ENCODE measurements around the gene TGFBR3.

Gene TGFBR3

DNA sequence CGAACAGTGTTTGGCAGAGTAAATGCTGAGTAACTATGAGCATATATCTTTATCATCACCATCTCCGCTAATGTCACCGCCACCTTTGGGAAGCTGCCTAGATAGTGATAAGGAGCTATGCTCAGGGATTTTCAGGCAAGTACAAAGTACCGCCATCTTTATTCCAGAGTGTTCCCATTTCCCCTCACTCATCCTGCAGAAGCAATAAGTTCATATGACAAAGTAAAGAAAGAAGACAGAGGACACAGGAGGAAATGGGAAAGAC is 89.6 kb downstream of the TGFBR3 start:
- no peak for FAIRE-seq

DNA sequence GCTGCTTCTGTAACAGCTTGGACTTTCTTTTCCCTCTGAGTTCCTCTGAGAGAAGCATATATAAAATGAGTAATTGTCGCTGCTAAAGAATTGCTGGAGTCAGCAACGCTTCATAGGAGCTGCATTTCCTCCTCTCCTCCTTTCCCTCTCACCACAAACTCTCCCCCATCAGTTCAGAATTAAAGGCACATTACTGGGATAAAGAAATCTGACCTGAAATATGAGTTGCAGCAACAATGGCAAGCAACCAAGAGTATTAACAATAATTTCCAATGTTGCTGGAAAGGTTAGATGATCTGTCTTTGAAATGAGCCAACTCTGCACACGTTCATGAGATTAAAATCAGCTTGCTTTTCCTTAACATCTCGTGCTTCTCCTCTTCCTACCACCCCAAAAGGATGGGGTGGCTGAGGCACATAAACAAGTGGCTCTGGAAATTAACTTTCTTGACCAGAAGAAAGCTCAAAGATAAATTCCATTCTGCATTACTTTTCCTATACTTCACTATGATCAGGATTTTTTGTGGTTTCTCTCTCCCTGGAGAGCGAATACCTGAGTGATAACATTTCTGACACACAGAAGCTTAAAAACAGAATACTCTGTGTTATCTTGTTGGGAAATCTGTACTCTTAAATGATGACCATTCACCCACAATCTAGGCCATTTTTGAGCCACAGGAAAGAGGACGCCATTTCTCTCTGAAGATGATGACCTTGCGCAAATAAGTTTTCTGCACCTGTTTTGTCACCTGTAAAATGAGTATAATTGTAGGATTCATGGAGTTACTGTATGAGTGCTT is 90.2 kb downstream of the TGFBR3 start:
- no peak for FAIRE-seq

DNA sequence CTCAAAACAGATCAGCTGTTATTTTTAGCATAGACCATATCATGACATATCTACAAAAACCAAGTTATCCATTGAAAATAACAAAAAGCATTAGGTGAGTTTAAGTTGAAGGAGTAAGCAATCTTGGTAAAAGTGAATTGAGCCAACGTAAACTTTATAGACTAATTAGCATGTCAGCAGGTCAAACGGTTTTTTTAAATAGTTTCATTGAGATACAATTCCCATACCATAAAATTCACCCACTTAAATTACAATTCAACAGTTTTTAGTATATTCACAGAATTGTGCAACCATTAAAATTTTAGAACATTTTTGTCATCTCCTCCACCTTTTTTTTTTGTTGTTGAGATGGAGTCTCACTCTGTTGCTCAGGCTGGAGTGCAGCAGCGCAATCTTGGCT is 92.1 kb downstream of the TGFBR3 start:
- FAIRE-seq = no peak

DNA sequence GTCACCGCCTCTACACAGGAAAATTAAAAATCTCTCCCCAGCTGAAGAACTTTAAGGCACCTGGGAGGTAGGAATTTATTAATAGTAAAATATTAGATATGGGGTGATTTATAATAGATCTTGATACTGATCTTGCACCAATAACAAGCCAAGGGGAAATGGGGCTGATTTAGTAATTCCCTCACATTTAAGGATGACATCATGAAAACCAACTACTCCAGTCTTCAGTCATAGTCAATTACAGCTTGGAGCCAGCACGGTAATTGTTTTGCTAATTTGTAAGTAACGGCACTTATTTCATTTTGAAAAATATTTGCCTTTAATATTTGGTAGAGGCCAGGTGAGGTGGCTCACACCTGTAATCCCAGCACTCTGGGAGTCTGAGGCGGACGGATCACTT is 92.8 kb downstream of the TGFBR3 start:
- FAIRE-seq = no peak

DNA sequence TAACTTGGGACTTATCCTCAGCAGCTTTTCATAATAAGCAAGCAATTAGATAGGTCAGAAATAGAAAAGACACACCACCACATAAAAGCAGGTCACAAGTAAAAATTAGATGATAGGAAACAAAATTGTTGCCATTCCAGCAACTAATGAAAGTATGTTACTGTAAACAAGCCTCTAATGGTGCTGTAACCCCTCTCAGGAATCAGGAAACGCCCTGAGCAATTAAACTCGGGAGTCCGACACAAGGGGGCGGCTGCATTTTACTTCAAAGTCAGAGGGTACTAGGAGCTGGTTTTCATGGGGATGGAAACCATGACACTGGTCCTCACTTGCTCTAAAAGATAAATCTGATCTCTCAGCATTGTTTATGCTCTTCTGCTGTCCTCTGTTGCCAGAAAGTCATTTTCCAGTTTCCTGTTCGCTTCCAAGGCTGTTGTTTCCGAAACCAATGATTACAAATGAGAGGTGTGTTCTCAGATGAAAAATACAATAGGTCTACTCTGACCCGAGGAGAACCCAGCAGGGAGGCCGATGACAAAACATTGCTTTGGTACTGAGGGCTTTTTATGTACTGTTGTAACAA is 93.4 kb downstream of the TGFBR3 start:
- no peak for FAIRE-seq

DNA sequence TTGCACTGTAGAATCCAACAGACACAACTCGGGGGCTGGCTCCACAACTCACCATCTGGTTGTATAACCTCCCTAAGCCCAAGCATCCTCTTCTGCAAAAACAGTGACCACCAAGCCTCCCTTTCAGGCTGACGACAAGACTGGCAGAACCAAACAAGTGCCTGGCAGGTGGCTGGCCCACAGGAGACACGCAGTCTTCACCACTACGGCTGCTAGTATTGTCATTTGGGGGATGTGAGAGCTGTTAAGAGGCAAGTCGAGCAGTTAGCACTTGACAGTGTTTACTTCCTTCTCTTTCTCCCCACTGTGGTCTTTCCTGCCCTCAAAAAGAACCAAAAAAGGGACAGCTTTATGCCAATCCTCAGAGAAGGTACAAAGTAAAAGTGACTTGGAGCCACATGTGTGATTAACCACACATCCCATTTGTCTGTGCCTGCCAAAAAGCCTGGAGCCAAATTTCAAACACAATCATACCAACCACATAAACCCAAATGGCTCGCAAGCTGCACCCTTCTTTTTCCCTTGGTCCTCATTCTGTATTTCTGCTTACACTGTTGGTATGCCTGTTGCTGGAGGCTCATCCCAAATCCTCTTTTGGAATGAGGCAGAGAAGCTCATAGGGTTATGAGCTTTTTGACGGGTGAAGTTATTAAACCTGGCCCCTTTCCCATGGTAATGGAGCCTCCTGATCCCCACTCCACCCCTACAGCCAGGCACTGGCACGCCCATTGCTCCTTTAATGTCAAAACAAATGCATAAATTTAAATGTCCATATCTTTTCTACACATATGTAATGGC is 94.1 kb downstream of the TGFBR3 start:
- FAIRE-seq = no peak

DNA sequence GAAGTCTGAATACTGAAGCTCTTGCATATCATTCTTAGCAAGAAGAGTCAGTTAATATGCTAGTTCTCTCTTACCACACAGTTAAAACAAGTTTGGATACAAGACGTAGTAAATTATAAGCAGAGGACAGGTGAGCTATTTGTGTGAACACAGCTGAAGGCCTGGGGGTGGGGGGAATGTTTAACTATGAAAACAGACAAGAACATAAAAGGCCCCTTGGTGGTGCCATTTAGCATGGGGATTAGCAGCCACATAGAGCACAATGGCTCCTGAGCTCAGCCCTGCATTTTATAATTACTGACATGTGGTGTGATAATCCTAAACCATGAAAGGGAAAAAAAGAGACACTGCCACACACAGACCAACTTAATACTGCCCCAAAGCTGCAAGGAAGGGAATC is 94.8 kb downstream of the TGFBR3 start:
- FAIRE-seq = no peak

DNA sequence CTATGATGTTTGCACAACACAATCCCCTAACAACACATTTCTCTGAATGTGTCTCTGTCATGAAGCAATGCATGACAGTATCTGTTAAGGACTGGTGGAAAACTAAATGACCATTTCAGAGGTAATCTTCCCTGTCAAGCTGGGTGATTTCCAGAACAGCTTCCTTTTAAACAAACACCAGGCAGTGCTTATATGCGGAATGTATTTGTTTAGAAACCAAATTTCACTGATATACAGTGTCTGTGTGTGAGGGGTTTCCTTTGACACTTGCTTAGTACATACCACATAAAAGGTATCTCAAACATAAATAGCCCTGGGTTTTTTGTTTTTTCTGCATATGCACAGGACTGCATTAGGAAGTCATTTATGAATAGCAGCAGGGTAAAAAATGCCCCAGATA is 95.6 kb downstream of the TGFBR3 start:
- FAIRE-seq = no peak

DNA sequence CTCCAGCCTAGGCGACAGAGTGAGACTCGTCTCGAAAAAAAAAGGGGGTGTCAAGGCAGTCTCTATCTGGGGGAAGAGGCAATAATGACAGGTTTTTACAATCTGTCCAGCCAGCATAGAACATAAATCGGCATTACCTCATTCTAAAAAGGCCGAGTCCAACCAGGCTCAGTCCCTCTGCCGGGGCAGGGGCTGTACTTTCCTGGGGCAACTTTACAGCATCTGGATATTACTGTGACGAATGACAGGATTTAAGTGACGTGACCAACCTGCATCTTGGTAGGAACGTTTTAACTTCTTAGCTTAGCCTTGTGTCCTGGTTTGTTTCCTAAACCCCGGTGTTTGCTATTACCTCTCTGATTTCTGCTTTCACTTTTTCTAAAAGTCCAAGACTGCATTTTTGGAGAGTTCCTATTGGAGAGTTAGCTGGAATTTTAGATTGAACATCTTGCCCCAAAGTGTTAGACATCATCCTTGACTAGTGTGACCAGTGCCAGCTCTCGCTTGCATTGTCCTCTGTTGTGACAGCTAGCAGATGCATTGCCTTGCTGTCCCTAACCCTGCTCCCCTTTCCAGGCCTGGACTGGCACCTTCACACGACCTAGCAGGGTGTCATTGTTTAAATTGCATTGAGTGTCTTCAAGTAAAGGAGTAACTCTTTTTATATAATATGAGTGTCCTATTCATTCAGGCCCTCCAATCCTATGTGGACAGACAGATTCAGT is 96.5 kb downstream of the TGFBR3 start:
- no peak for FAIRE-seq

DNA sequence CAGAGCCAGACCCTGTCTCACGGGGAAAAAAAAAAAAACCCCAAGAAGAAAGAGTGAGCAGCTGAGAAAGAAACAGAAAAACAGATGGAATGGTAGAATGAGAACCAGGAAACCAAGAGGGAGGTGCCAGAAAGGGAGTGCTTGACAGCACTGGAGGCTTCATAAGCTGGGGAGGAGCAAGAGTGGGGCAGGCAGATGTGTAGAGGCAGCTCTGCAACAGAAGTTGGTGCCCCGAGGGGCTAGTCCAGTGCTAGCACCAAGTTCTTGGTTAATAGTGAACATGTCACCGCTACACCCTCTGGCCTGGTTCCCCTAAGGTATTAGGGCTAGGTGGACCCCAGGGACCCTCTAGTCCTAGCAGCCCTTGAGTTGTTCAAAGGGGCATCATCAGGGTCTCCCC is 98.0 kb downstream of the TGFBR3 start:
- FAIRE-seq = no peak

DNA sequence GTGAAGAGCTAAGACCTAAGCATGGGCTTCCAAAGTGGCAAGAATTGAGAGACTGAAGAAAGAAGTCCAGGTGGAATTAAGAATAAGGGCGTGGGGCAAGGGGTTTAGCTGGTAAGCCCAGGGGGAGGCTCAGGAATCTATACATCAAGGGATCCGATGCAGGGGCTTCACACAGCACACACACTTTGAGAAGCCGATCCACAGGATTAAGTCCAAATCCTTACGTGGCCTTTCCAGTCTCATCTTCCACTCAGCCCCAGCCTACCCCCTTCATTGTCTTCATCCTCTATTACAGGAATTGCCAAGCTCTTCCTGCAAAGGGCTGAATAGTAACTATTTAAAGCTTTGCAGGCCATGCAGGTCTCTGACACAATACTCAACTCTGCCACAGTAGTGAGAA is 101.3 kb downstream of the TGFBR3 start:
- FAIRE-seq = no peak

DNA sequence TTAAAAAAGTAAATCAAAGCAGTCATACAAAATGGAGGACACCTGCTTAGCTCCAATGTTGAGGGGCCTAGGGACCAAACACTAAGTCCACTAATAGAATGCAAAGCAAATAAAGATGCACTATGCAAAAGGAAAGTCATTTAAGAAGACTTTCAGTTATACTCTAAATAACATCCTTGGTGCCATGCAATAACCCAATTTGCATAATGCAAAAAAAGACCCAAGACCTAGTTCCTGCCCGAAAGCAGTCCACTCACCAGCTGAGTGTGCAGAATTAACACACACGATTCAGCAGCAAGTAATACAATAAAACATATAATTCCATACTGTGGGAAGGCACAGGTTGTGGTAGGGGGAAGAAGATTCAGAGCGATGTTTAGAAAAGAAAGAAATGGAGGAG is 101.8 kb downstream of the TGFBR3 start:
- no peak for FAIRE-seq

DNA sequence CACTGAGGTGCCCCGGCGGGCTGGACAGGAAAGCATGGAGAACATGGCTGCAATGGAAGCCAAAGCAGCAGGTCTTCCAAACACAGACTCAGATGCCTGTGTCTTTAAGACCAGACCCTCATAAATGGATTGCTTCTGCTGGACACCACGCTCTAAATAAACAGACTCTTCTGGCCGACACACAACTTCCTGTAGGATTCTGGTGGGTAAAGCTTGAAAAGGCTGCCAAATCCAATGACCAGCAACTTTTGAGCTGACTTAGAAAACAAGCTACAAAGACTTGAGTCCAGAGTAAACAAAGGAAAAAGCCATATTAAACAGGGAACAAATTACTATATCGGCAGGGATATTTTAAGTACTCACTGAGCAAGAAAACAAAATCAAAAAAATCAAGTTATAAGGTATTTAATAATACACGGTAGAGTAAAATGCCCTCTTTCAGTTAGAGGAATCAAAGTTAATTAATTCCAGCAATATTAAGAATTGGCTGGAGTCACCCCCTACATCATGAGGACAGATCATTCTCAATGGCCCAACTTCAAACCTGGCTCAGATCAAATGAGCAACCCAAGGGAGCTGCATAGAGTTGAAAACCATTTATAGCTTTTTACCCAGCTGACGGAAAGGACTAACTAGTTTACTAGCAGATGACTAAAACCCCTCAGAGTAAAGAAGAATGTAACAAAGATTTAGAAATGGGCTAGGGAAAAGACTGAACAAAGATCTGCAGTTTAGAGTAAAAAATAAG is 102.4 kb downstream of the TGFBR3 start:
- FAIRE-seq = no peak

DNA sequence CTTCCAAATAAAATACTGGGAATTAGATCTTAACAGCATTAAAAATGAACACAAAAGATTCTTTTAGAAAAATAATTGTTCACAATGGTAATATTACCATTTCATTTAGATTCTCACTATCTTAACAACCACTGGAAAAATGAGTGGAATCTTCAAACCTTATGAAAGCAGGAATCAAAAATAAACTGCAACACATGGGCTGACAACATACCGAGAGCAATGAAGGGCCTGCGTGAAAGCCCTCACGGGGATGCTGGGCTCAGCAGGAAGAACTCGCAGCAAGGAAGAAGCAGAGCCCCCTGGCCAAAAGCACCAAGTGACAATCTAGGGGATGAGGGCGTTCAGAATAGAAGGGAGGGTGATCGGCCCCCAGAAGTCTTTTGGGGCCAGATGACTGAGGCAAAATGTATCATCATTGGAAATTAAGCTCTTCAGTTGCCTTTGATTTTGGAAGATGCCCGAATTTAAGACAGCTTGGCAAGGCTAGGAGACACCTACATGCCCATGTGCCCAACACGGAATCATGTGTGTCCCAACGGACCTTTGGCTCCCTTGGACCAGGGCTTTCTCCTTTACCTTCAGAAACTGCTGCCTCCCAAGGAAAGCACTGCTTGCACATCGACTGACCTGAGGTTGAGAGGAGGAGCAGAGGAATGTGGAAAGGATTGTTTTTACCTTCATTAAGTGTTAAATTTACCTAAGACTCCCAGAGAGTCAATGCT is 103.9 kb downstream of the TGFBR3 start:
- FAIRE-seq = no peak

DNA sequence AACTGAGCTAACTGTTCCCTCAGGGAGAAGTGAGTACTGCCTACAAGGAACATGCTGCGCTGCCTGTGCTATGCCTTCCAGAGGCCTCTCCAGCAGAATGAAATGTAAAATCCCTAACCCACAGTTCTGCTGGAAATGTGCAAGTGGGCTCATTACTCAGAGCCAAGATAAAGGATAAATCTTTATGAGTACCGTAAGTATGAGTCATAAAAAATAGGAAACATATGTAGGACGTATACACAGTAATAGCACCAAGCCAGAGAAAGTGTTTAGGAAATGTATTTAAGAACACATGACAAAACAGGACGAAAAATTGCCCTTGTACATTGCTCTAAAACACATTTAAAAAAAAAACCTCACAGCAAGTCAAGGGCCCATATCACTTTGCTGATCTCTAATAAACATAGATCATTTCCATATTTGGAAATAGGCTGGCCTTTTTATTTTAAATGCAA is 104.6 kb downstream of the TGFBR3 start:
- FAIRE-seq = no peak

DNA sequence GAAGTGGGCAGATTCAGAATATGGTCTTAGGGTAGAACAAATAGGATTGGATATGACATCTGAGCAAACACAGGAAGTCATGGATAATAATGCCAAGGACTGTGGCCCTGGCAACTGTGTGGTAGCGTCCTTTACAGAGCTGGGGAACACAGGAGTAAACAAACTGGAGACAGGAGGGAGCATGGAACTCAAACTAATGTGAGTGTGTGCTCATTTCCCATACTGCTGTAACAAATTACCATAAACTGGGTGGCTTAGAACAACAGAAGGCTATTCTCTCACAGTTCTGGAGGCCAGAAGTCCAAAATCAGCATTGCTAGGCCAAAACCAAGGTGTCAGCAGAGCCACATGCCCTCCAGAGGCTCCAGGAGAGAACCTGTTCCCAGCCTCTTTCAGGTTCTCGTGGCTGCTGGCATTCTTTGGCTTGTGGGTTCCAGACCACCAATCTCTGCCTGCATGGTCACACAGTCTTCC is 106.4 kb downstream of the TGFBR3 start:
- FAIRE-seq = no peak

DNA sequence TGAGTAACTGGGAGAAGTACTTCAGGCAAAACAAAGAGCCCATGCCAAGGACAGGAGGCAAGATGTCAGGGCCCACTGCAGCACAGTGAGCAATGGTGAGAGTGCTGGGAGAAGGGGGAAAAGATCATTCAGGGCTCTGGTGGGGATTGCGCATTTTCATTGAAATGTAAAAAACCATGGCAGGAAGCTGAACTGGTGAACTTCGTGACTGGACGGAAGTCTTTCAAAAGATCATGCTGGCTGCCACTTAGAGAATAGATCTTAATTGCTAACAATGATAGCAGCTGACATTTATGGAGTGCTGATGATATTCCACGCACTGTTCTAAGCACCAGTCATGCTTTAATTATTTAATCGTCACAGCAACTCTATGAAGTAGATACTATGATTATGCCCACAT is 107.0 kb downstream of the TGFBR3 start:
- no peak for FAIRE-seq

DNA sequence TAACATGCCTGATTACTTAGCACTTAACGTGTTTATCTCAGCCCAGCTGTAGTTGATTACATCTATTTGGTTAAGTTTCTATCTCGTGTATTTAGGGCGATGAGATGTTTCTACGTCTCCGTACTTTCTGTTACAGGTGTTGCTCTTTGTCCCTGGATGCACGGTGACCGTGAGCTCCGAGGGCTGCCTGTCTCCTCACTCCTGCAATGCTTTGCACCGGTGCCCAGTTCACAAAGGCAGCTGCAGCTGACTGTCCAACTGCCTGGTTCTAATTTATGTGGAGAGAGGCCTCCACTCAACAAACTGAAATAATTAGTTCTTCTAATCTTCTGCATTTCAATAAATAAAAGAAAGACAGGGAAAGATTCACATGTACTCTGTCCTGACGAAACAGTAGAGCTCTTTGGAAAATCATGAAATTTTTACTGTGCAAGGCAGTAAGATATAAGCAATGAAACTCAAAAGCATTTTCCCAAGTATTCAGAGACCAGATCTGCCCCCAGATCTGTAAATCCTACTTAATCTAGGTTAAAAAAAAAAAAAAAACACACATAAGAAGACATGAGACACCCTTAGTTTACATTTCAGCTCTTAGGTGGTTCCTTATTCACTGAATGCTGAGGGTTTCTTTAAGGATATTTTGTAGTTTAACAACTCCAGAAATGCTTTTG is 108.2 kb downstream of the TGFBR3 start:
- FAIRE-seq = no peak

DNA sequence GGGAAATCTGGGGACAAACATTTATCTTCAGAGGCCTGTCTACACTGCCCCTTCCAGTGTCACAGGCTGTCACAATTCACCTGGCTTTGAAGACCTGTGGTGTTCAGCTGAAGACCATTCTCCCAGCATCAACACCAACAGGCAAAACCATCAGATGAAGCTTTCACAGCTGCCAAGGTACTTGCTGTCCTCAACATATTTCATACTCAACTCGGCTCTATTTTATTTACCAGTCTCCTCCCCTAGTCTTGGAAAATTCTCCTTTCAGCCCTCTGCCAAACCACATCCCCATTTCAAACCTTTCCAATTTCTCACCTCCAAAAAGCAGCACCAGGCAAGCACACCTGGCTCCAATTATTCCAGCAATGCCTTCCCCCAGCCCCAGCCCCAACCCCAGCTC is 108.8 kb downstream of the TGFBR3 start:
- FAIRE-seq = no peak

DNA sequence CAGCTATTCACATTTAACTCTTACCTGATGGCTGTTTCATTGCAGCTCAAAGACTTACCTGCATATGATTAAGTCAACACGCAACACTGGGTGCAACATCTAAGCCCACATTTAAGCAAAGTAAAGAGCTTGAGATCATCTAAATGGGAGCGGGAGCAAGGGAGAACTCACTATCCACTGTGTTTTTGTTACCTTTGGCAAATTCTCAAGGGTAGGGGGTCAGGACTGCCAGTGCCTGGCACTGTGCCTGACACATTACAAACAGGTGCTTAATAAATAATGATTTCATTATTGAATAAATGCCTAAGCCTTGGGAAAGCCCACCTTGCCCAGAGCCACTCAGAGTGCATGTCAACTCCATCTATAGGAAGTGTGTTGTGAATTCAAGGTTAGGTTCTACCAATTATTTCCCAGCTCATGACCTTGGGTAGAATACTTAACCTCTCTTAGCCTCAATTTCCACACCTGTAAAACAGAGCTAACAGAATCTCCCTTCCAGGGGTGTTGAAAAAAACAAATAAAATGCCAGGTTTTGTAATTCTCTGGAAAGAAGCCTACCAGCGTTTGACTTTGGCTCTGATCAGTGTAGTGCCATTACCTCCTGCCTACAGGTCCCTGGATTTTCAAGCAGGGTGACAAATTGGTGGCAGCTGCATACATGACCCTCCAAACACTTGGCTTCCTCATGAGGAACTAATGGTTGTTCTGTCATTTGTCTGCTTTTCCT is 109.7 kb downstream of the TGFBR3 start:
- no peak for FAIRE-seq

DNA sequence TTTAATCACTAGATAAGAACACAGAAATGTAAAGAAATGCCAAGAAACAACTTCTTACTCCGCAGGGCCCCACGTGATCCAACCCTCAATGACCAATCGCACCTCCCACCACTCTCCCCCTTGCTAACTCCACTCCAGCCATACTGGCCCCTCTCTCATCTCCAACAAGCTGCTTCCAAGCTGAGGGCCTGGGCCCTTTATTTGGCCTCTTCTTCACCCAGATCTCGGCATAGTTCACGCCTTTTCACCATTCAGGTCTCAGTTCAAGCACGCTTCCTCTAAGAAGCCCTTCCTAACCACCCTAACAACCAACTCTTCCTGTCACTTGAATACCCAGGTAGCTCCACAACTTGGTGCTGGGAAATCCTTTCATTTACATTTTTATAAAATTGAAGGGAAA is 110.7 kb downstream of the TGFBR3 start:
- FAIRE-seq = no peak

Data from colon (tissue), 2 donors.